Cerebellar cortex (tissue), 1 donor: Measurements from ENCODE around the gene TBC1D2B.

Experiments
- DNase-seq: peaks from one replicate; pipeline ENCODE4 v3.0.0-alpha.2; 2015; ENCODE audit warnings: low spot score

Gene TBC1D2B

GRCh38 chr15:78034495-78035191 lies 42.9 kb downstream of the TBC1D2B start:
- no peak for DNase-seq

GRCh38 chr15:78033864-78034263 lies 43.6 kb downstream of the TBC1D2B start:
- DNase-seq, result no peak

GRCh38 chr15:78032671-78033070 lies 44.8 kb downstream of the TBC1D2B start:
- DNase-seq, result no peak

GRCh38 chr15:78024883-78025282 lies 52.6 kb downstream of the TBC1D2B start:
- DNase-seq, result no peak

- no peak for DNase-seq
Measured at GRCh38 chr15:78024519-78024870, 53.0 kb downstream of the TBC1D2B start.

- no peak for DNase-seq
Measured at GRCh38 chr15:78023865-78024518, 53.5 kb downstream of the TBC1D2B start.

GRCh38 chr15:78023081-78023665 lies 54.3 kb downstream of the TBC1D2B start:
- DNase-seq, result no peak

- no peak for DNase-seq
Measured at GRCh38 chr15:78021761-78022160, 55.8 kb downstream of the TBC1D2B start.

GRCh38 chr15:78020007-78020406 lies 57.5 kb downstream of the TBC1D2B start:
- DNase-seq, result no peak

GRCh38 chr15:78018946-78019644 lies 58.4 kb downstream of the TBC1D2B start:
- no peak for DNase-seq

- DNase-seq, result no peak
Measured at GRCh38 chr15:78018445-78018844, 59.1 kb downstream of the TBC1D2B start.

GRCh38 chr15:78016860-78017259 lies 60.7 kb downstream of the TBC1D2B start:
- no peak for DNase-seq

GRCh38 chr15:78012643-78013077 lies 64.9 kb downstream of the TBC1D2B start:
- DNase-seq, result no peak

- no peak for DNase-seq
Measured at GRCh38 chr15:78010067-78010466, 67.4 kb downstream of the TBC1D2B start.

GRCh38 chr15:78007964-78008886 lies 69.3 kb downstream of the TBC1D2B start:
- no peak for DNase-seq

GRCh38 chr15:78007211-78007931 lies 70.1 kb downstream of the TBC1D2B start:
- no peak for DNase-seq

GRCh38 chr15:78006567-78007205 lies 70.8 kb downstream of the TBC1D2B start:
- DNase-seq, result no peak

- peak; percentile 86 for DNase-seq
Measured at GRCh38 chr15:78004919-78005634, 72.4 kb downstream of the TBC1D2B start.

GRCh38 chr15:78004222-78004727 lies 73.2 kb downstream of the TBC1D2B start:
- DNase-seq, result no peak
